SJCRH30 (cell line): ENCODE measurements around the gene GABBR2. TPM values are rescaled to one million over a fixed set of nuclear protein-coding genes. Genes with fewer than 3 reads are reported as not detected.

Source experiments
- DNase-seq, 2 experiments: peaks; one replicate each; pipeline ENCODE4 v3.0.0-alpha.2; 2015 to 2020
- H3K27ac ChIP-seq: fragments of 250-450 bp; sonication (Bioruptor Pico); 2 replicates; pipeline ENCODE4 v1.5.1; 2020; ENCODE audit warnings: mild to moderate bottlenecking, moderate library complexity
- H3K27me3 ChIP-seq: fragments of 250-450 bp; sonication (Bioruptor Pico); 2 replicates; pipeline ENCODE4 v1.5.1; 2020; ENCODE audit warnings: mild to moderate bottlenecking, moderate library complexity
- H3K36me3 ChIP-seq: fragments of 250-450 bp; sonication (Bioruptor Pico); 2 replicates; pipeline ENCODE4 v1.5.1; 2020; ENCODE audit warnings: mild to moderate bottlenecking, moderate library complexity
- H3K4me1 ChIP-seq: fragments of 250-450 bp; sonication (Bioruptor Pico); 2 replicates; pipeline ENCODE4 v1.5.1; 2020; ENCODE audit warnings: mild to moderate bottlenecking, moderate library complexity
- H3K4me3 ChIP-seq: fragments of 250-450 bp; sonication (Bioruptor Pico); 2 replicates; pipeline ENCODE4 v1.5.1; 2020; ENCODE audit warnings: mild to moderate bottlenecking, moderate library complexity
- H3K9me3 ChIP-seq: fragments of 250-450 bp; sonication (Bioruptor Pico); replicated peaks from 2 replicates; pipeline ENCODE4 v1.5.1; 2020; ENCODE audit warnings: mild to moderate bottlenecking, moderate library complexity
- total RNA-seq: library from RNA; depleted of rRNA; stranded (reverse); fragments of >200 nt; shearing (Covaris generic); gene quantifications from 2 replicates; pipeline ENCODE4 v1.2.3, GENCODE V29; 2014

The GABBR2 gene
- total RNA-seq, 1 experiment from 2014 or later, result not detected

DNA sequence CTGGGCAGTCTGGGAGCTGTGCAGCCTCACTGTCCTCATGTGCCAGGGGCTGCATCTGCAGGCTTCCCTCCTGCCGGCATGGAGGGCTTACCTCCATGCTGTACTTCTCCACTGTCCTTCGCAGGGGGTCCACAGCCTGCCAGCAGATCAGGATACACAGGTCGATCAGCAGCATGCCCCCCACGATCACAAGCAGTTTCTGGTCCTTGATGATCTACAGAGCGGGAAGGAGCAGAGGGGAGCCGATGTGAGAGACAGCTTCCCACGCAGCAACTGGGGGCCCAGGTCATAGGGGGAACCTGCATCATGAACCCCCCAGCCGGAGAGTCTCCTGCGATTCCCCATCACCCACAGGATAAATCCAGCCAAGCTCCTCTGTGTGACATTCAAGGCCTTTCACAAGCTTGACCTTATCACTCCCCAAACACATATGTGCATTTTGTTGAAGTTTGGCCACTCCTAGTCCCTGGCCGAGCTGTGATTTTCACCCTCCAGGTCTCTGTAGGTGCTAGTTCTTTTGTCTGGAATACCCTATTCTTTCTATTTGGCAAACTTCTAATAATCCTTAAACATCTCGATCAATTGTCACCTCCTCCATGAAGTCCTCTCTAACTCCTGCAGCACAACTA, 346.0 kb downstream of the GABBR2 start:
- peaks cover 13% of the 10 kb centered on the region for H3K27me3 ChIP-seq
- no peak for DNase-seq

DNA sequence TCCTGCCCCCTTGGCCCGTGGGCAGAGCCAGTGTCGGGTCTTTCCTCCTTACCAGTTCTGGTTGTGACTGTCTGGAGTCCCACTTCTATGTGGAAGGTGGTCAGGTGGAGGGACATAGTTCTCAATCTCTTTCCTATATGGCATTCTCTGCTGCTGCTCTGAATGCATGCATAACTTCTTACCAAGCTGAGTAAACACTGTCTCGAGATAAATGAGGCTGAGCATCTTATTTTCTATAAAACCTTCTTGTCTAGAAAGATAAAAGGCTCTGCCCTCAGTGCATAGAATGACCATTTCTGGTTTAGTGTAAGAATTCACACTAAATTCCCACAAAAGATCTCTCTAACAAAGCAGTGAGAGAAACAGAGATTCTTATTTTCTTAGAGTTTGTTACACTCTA, 347.1 kb downstream of the GABBR2 start:
- Histone ChIP-seq H3K27ac (no peak overlapping the region), H3K4me3 (no peak overlapping the region), H3K27me3 (peaks cover 13% of the 10 kb centered on the region), H3K4me1 (no peaks in the 10 kb centered on the region), H3K36me3 (no peaks in the 10 kb centered on the region), H3K9me3 (peaks cover 7% of the 10 kb centered on the region)
- no peak for DNase-seq

More for the DNA sequence above, 346.0 kb downstream of the GABBR2 start:
- Histone ChIP-seq H3K9me3 (peaks cover 7% of the 10 kb centered on the region), H3K36me3 (no peaks in the 10 kb centered on the region), H3K27ac (no peak overlapping the region), H3K4me3 (no peak overlapping the region), H3K4me1 (no peaks in the 10 kb centered on the region)

DNA sequence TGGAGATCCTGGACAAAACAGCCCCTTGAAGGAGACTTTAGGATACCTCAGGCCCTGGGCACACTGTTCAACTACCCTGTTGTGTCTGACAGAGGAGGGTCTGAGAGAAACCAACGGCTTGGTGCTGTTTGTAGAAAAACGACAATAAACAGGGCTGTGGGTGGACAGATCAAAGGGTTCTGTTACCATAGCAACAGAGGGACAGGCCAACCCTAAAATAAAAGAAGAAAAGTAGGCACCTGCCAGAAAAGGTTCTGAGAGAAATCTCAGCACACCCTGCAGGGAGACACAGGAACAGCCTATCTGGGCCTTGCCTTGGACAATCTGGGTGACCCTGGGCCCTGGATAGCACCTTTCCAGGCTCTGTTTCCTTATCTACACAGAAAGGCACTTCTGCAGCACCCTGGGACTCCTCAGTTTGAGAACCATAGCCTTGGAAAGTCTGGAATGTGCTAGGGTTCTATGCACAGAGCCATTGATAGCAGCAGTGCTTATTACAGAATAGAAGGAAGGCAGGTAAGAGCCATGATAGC, 348.5 kb downstream of the GABBR2 start:
- Histone ChIP-seq H3K9me3 (peaks cover 4% of the 10 kb centered on the region), H3K27ac (no peak overlapping the region), H3K36me3 (no peaks in the 10 kb centered on the region), H3K4me3 (no peak overlapping the region), H3K27me3 (peaks cover 13% of the 10 kb centered on the region), H3K4me1 (no peaks in the 10 kb centered on the region)
- DNase-seq, result no peak

DNA sequence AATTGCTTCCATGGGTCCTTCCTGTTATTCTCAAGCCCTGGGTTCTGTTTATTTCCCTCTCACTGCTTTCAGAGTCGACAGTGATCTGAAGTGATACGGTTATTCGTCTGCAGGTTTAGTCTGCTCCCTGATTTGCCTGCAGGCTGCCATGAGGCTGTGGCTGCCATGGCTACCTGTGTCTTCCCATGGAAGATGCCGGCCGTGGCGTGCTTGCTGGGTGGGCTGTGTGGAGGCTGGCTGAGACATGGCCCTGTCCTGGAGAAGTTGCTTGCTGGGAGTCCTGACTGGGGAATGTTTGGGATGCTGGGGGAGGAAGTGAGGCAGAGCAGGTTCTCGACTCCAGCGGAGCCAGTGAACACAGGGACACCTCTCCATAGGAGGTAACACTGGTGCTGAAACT, 349.2 kb downstream of the GABBR2 start:
- no peak overlapping the region for H3K4me3 ChIP-seq
- no peak for DNase-seq
- H3K36me3 ChIP-seq, result no peaks in the 10 kb centered on the region
- H3K27ac ChIP-seq, result no peak overlapping the region
- peaks cover 13% of the 10 kb centered on the region for H3K27me3 ChIP-seq
- H3K9me3 ChIP-seq, result no peaks in the 10 kb centered on the region
- no peaks in the 10 kb centered on the region for H3K4me1 ChIP-seq

DNA sequence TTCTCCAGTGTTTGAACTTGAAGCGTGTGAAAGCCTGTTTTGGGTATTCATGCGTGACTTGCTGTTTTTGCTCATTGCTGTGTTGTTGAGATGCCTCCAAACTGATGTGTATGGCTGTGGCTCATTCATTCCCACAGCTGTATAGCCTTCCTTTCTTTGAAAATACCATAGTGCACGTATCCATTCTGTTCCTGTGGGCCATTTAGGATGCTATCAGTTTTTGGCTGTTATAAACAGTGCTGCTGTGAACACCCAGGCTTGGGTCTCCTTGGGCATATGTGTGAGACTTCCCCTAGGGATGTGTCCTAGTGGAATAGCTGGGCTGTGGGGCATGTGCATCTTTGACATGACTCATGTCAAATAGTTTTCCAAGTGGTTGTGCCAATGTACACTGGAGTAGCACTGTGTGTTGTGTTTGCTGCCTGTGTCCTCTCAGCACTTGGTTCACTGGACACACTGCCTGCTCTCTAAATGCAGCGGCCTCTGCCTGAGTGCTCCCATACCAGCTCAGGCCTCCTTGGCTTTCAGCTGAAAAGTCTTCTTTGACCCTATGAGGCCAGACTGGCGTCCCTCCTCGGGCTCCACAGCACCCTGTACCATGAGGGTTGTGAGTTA, 350.7 kb downstream of the GABBR2 start:
- H3K27me3 ChIP-seq, result peaks cover 13% of the 10 kb centered on the region
- H3K36me3 ChIP-seq, result no peaks in the 10 kb centered on the region
- no peaks in the 10 kb centered on the region for H3K9me3 ChIP-seq
- DNase-seq, result no peak
- no peak overlapping the region for H3K27ac ChIP-seq
- no peaks in the 10 kb centered on the region for H3K4me1 ChIP-seq
- no peak overlapping the region for H3K4me3 ChIP-seq

DNA sequence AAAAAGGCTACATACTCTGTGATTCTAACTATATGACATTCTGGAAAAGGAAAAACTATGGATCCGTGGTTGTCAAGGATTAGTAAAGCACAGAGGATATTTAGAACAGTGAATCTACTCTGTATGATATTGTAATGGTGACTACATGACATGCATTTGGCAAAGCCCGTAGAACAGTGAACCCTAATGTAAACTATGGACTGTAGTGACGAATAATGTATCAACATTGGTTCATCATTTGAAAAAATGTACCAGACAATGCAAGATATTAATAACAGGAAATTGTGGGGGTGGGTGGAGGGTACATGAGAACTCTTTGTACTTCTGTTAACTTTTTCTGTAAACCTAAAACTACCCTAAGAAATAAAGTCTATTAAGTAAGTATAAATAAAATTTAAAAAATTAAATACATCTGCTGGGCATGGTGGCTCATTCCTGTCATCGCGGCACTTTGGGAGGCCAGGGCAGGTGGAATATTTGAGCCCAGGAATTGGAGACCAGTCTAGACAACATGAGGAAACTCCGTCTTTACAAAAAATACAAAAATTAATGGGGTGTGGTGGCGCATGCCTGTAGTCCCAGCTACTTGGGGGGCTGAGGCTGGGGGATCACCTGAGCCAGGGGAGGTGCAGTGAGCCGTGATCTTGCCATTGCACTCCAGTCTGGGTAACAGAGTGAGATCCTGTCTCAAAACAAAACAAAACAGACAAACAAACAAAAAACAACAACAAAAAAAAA, 351.6 kb downstream of the GABBR2 start:
- Histone ChIP-seq H3K27ac (no peak overlapping the region), H3K27me3 (peaks cover 13% of the 10 kb centered on the region), H3K36me3 (no peaks in the 10 kb centered on the region), H3K4me3 (no peak overlapping the region), H3K4me1 (no peaks in the 10 kb centered on the region), H3K9me3 (no peaks in the 10 kb centered on the region)
- no peak for DNase-seq

DNA sequence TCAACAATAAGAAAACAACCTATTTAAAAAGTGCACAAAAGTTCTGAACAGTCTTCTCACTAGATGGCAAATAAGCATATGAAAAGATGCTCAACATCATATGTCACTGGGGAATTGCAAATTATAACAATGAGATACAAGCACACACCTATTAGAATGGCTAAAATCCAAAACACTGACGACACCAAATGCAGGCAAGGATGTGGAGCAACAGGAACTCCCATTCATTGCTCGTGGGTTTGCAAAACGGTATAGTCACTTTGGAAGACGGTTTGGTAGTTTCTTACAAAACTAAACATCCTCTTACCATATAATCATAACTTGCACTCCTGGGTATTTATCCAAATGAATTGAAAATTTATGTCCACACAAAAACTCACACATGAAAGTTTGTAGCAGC, 352.4 kb downstream of the GABBR2 start:
- Histone ChIP-seq H3K36me3 (no peaks in the 10 kb centered on the region), H3K27ac (no peak overlapping the region), H3K4me1 (no peaks in the 10 kb centered on the region), H3K9me3 (no peaks in the 10 kb centered on the region), H3K4me3 (no peak overlapping the region), H3K27me3 (peaks cover 9% of the 10 kb centered on the region)
- DNase-seq, result no peak

DNA sequence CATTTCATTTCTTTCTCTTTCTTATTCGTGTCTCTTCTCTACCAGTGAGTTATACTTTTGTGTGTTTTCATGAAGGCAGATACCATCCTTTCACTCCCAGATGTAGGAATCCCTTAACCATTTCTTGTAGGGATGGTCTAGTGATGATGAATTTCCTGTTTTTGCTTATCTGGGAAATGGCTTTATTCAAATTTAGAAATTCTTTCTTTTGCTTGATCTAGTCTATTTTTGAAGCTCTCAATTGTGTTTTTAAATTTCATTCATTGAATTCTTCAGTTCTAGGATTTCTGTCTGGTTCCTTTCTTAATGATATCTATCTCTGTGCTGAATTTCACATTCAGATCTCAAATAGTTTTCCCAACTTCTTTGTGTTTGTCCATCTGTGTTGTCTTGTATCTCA, 357.4 kb downstream of the GABBR2 start:
- Histone ChIP-seq H3K27ac (no peak overlapping the region), H3K9me3 (no peaks in the 10 kb centered on the region), H3K4me3 (no peak overlapping the region), H3K27me3 (no peaks in the 10 kb centered on the region), H3K4me1 (no peaks in the 10 kb centered on the region), H3K36me3 (no peaks in the 10 kb centered on the region)
- DNase-seq, result no peak

DNA sequence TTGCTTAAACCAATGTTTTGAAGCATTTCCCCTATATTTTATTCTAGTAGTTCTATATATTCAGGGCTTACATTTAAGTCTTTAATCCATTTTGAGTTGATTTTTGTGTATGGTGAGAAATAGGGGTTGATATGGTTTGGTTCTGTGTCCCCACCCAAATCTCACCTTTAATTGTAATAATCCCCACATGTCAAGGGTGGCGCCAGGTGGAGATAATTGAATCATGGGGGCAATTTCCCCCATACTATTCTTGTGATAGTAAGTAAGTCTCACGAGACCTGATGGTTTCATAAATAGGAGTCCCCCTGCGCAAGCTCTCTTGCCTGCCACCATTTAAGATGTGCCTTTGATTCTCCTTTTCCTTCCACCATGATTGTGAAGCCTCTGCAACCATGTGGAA, 361.1 kb downstream of the GABBR2 start:
- Histone ChIP-seq H3K27ac (no peak overlapping the region), H3K4me1 (no peaks in the 10 kb centered on the region), H3K9me3 (no peaks in the 10 kb centered on the region), H3K4me3 (no peak overlapping the region), H3K36me3 (no peaks in the 10 kb centered on the region), H3K27me3 (peaks cover 3% of the 10 kb centered on the region)
- DNase-seq, result no peak

DNA sequence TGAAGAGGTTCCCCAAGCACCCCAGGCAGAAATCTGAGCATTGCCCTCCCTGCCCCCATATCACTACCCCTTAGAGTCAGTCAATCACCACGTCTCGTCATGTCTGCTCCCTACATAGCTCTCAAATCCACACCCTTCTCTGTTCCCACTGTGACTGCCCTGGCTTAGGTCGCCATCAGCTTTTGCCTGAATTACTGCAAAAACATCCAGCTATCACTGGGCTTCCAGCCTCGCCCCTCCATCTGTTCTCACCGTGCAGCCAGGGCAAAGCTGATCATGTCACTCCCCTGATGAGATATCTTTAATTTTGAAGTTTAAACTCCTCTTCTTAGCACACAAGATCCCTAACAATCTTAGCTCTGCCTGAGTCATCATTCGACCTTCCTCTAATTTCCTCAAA, 363.7 kb downstream of the GABBR2 start:
- no peaks in the 10 kb centered on the region for H3K4me1 ChIP-seq
- no peak overlapping the region for H3K27ac ChIP-seq
- no peak overlapping the region for H3K4me3 ChIP-seq
- no peaks in the 10 kb centered on the region for H3K9me3 ChIP-seq
- DNase-seq, result no peak
- H3K27me3 ChIP-seq, result peaks cover 3% of the 10 kb centered on the region
- no peaks in the 10 kb centered on the region for H3K36me3 ChIP-seq

DNA sequence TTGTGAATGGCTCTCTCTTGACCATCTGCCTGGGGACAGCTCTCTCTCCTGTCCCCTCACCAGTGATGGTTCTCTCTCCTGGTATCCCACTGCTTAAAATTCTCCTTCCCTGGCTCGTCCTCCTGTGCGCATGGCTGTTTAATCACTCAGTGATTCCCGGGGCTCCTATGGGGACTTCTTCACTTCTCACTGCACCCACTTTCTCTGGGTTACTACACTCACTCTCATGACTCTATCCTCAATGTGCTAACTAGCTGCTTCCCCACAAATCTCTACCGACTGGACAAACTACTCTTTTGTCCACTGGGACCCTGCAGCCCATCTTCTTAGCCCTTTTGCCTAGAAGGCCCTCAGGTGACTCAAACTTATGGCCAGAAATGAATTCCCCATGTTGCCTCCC, 364.2 kb downstream of the GABBR2 start:
- no peak for DNase-seq
- H3K4me1 ChIP-seq, result no peaks in the 10 kb centered on the region
- H3K4me3 ChIP-seq, result no peak overlapping the region
- peaks cover 3% of the 10 kb centered on the region for H3K27me3 ChIP-seq
- no peaks in the 10 kb centered on the region for H3K36me3 ChIP-seq
- no peak overlapping the region for H3K27ac ChIP-seq
- no peaks in the 10 kb centered on the region for H3K9me3 ChIP-seq

DNA sequence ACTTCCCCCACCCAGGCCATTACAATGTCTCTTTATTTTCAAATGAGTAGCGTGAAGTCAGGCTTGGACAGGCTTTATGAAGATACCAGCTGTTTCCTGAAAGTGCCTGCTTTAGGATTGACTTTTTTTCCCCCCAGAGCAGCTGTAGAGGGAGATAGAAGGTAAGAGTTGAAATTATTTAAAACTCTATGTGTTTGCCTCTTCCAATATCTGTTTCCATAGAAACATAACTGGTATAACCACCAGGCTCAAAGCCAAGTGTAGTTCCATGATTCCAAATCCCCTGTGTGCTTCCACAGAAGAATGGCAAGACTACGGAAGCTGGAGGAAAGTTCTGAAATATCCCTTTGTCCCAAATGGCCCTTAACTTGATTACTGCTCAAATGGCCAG, 365.9 kb downstream of the GABBR2 start:
- Histone ChIP-seq H3K36me3 (no peaks in the 10 kb centered on the region), H3K4me3 (no peak overlapping the region), H3K27ac (no peak overlapping the region), H3K27me3 (peaks cover 3% of the 10 kb centered on the region), H3K9me3 (no peaks in the 10 kb centered on the region), H3K4me1 (no peaks in the 10 kb centered on the region)
- peak in 1 of 2 experiments; percentile 46 for DNase-seq

DNA sequence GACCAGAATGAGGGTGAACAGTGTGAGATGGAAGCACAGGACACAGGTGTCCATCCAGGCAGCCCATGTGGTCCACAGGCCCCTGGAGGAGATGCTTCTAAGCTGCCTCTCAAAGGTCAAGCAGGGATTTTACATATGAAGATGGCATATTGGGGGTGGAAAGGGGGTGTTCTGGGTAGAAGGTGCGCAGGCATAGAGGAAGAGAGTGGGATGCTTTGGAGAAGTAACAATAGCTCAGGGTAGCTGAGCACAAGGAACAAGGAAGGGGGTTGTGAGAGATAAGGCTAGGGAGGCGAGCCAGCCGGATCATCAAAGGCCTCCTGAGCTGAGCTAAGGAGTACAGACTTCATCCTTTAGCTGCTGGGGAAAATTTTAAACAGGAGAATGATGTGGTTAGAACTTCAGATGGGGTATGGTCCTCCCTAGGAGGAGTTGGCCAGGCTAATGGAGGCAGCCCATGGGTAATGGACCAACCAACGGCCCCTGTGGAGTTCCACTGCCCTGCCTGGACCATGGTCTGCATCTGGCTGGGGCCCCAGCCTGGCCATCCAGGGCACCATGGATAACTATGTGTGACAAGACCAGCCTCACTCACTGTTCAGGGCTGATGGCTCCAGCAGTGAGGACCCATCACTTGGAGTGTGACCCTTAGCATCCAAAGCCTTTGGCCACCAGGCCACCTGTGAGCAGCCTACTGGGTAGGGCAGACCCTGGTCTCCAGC, 366.5 kb downstream of the GABBR2 start:
- Histone ChIP-seq H3K4me3 (no peak overlapping the region), H3K4me1 (no peaks in the 10 kb centered on the region), H3K9me3 (no peaks in the 10 kb centered on the region), H3K27me3 (peaks cover 3% of the 10 kb centered on the region), H3K36me3 (no peaks in the 10 kb centered on the region), H3K27ac (no peak overlapping the region)
- peak in 1 of 2 experiments; percentile 24 for DNase-seq

DNA sequence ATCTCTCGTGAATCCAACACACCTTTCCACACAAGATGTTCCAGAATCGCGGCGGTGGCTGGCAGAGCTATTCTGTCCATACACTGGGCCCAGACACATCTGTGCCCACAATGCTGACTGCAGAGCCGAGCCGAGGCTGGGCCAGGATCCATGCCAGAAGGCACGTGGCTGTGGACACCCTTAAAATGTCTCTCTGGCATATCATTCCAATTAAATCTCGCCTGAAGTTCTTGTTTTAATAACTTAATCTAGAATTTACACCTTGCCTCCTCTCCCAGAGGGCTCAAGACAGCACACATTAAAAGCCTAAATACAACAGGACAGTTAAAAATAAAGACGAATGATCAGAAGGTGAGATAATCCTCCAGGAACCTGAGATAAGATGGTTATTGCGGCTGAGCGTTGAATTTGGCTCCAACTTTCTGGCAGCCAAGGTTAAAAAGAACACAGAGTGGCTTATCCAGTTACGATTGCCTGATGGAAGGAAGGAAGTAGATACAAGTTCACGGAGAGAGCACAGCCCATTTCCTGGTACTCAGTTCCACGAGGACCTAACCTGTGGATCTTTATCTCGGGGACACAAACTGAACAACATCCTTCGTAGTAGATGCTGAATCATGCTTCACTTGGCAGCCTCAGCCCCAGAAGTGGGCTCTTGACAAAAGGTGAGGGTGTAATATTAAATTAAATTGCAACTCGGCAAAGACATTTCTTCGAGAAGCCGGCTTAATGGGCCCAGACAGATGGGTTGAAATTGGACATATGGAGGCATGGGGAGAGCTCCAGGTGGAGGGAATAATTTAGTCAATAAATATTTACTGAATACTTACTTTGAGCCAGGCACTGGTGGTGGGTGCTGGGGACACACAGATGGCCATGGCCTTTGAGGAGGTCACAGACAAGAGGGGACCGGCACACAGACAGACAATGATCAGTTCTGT, 367.3 kb downstream of the GABBR2 start:
- peaks cover 3% of the 10 kb centered on the region for H3K27me3 ChIP-seq
- no peaks in the 10 kb centered on the region for H3K9me3 ChIP-seq
- no peaks in the 10 kb centered on the region for H3K4me1 ChIP-seq
- H3K27ac ChIP-seq, result no peak overlapping the region
- no peak for DNase-seq
- H3K4me3 ChIP-seq, result no peak overlapping the region
- no peaks in the 10 kb centered on the region for H3K36me3 ChIP-seq
